Kidney epithelial cell (primary cell): ENCODE data around the gene MINK1. TPM values are rescaled to one million over a fixed set of nuclear protein-coding genes. Genes with fewer than 3 reads are reported as not detected.

Source experiments
- DNase-seq: peaks from one replicate; pipeline ENCODE4 v3.0.0-alpha.2; 2010; ENCODE audit warnings: low read depth
- H3K27me3 ChIP-seq: 2 replicates; pipeline ENCODE4 v1.6.0; 2011; ENCODE audit warnings: low read length; ENCODE audit not compliant: control insufficient read depth, insufficient read depth
- H3K36me3 ChIP-seq: 2 replicates; pipeline ENCODE4 v1.5.1; 2011; ENCODE audit warnings: low read length; ENCODE audit not compliant: control insufficient read depth, insufficient read depth
- H3K4me3 ChIP-seq: 2 replicates; pipeline ENCODE4 v1.5.1; 2011; ENCODE audit warnings: low read depth, mild to moderate bottlenecking, control low read depth, low read length
- total RNA-seq: library from RNA; depleted of rRNA; stranded (reverse); fragments of >200 nt; gene quantifications from 2 replicates; pipeline ENCODE4 v1.2.3, GENCODE V29; 2015
- TF ChIP-seq, protein P1 (sequence below): IDR thresholded peaks from 2 replicates; pipeline ENCODE4 v1.5.1; 2011; ENCODE audit warnings: mild to moderate bottlenecking, moderate library complexity, low read length, control low read depth, inconsistent platforms; ENCODE audit not compliant: insufficient read depth, poor library complexity, severe bottlenecking

The MINK1 gene
- total RNA-seq, 1 donor from 2014 or later = 36.1 TPM

DNA sequence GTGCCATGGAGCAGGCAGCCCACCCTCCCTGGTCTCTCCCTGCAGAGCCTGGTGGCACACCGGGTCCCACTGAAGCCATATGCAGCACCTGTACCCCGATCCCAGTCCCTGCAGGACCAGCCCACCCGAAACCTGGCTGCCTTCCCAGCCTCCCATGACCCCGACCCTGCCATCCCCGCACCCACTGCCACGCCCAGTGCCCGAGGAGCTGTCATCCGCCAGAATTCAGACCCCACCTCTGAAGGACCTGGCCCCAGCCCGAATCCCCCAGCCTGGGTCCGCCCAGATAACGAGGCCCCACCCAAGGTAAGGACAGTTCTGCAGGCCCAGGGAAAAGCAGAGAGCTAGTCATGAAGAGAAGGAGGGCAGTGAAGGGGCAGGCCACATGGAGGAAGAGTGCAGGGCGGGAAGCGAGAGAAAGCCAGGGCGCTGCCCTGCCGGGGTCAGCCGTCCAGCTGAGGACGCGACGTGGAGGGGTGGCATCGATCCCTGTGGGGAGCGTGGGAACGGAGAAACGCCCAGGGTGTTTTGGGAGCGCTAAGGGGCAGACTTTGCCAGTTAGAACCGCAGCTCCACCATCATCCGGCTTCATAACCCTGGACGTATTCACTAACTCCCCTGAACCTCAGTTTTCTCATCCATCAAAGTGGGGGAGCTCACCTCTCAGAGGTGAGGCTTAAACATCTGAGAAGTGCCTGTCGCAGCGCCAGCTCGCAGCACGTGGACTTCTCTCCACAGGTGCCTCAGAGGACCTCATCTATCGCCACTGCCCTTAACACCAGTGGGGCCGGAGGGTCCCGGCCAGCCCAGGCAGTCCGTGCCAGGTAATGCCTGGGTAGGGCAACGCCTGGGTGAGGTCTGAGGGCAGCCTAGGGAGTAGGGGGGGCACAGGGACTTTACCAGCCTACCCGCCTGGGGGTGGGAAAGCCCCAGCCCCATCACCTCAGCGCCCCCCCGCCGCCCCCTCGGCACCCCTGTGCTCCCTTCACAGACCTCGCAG, 58.6 kb downstream of the MINK1 start:
- TF ChIP-seq, protein P1, sequence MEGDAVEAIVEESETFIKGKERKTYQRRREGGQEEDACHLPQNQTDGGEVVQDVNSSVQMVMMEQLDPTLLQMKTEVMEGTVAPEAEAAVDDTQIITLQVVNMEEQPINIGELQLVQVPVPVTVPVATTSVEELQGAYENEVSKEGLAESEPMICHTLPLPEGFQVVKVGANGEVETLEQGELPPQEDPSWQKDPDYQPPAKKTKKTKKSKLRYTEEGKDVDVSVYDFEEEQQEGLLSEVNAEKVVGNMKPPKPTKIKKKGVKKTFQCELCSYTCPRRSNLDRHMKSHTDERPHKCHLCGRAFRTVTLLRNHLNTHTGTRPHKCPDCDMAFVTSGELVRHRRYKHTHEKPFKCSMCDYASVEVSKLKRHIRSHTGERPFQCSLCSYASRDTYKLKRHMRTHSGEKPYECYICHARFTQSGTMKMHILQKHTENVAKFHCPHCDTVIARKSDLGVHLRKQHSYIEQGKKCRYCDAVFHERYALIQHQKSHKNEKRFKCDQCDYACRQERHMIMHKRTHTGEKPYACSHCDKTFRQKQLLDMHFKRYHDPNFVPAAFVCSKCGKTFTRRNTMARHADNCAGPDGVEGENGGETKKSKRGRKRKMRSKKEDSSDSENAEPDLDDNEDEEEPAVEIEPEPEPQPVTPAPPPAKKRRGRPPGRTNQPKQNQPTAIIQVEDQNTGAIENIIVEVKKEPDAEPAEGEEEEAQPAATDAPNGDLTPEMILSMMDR = no peak
- Histone ChIP-seq H3K4me3 (no peak overlapping the region), H3K27me3 (no peaks in the 10 kb centered on the region), H3K36me3 (peaks cover 1% of the 10 kb centered on the region)
- no peak for DNase-seq

DNA sequence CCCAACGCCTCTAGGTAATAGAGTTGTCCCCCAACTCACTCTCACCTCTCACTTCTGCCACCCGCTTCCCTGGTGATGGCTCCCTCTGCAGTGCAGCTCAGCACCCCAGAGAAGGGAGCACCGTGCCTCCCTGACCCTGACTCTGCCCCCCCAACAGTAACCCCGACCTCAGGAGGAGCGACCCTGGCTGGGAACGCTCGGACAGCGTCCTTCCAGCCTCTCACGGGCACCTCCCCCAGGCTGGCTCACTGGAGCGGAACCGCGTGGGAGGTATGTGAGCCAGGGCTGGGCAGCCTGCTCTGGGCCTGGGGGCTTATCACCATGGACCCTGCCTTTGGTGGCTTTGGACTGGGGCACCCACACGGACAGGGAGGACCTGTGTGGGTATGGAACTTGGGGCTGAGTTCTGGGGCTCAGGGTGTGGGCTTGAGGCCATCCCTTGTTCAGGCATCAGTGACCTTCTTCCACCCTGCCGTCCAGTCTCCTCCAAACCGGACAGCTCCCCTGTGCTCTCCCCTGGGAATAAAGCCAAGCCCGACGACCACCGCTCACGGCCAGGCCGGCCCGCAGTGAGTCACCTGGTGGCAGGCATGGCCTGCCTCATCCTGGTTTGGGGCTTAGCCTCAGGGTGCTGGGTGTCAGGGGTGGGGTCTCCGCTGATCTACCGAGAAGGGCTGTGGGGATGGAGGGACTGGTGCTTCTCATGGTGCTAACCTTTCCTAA, 59.5 kb downstream of the MINK1 start:
- DNase-seq = no peak
- Histone ChIP-seq H3K36me3 (peaks cover 1% of the 10 kb centered on the region), H3K27me3 (no peaks in the 10 kb centered on the region), H3K4me3 (no peak overlapping the region)
- TF ChIP-seq, protein P1 = no peak

DNA sequence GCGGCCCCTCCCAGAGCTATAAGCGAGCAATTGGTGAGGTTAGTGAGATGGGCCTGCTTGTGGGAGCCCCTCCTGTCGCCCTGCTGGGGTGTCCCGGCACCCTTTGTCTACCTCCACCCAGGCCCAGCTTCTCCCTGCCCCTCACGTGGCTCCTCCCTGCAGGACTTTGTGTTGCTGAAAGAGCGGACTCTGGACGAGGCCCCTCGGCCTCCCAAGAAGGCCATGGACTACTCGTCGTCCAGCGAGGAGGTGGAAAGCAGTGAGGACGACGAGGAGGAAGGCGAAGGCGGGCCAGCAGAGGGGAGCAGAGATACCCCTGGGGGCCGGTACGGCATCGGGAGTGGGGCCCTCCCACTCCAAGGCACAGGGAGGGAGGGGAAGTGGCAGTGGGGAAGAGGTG, 60.1 kb downstream of the MINK1 start:
- Histone ChIP-seq H3K4me3 (no peak overlapping the region), H3K36me3 (no peaks in the 10 kb centered on the region), H3K27me3 (no peaks in the 10 kb centered on the region)
- DNase-seq = no peak
- TF ChIP-seq, protein P1 = no peak

DNA sequence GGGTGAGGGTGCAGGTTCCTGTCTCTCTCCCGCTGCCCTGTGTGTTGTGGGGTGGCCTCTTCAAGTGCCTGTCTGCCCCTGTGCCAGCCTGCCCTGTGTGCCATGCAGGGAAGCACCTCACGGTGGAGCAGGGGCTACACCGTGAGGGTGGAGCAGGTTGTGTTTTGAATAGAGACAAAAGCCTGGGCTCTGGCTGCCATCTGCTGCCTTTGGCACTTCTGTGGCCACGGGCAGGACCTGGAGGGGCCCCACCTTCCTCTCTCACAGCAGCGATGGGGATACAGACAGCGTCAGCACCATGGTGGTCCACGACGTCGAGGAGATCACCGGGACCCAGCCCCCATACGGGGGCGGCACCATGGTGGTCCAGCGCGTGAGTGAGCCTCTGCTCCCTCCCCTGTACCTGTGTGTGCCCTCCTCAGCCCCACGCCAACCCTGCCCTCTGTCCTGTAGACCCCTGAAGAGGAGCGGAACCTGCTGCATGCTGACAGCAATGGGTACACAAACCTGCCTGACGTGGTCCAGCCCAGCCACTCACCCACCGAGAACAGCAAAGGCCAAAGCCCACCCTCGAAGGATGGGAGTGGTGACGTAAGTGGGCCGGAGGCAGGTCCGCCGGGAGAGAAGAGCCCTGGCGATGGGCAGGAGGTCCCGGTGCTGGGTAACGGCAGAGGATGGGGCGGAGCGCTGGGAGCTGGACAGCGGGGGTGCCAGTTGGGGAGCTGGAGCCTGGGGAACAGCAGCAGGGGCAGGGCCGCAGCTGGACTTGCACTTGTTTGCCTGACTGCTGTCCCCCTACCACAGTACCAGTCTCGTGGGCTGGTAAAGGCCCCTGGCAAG, 60.8 kb downstream of the MINK1 start:
- Histone ChIP-seq H3K4me3 (no peak overlapping the region), H3K27me3 (peaks cover 4% of the 10 kb centered on the region), H3K36me3 (no peaks in the 10 kb centered on the region)
- TF ChIP-seq, protein P1 = no peak
- no peak for DNase-seq

DNA sequence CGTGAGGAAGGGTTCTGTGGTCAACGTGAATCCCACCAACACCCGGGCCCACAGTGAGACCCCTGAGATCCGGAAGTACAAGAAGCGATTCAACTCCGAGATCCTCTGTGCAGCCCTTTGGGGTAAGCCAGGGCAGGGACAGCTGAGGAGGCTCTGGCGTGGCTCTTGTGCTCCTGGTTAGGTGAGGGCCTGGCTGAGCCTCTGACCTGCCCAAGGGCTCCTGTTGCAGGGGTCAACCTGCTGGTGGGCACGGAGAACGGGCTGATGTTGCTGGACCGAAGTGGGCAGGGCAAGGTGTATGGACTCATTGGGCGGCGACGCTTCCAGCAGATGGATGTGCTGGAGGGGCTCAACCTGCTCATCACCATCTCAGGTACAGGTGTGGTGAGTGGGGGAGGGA, 62.0 kb downstream of the MINK1 start:
- Histone ChIP-seq H3K4me3 (no peak overlapping the region), H3K27me3 (peaks cover 15% of the 10 kb centered on the region), H3K36me3 (no peaks in the 10 kb centered on the region)
- TF ChIP-seq, protein P1 = no peak
- DNase-seq = no peak
